Endothelial cell of umbilical vein (primary cell): ENCODE results near the gene ZSWIM4. TPM values are rescaled to one million over a fixed set of nuclear protein-coding genes. Genes with fewer than 3 reads are reported as not detected.

ENCODE experiments used
- BruUV-seq: library from RNA; stranded (reverse); fragments of 400-500 nt; replicated peaks from 2 replicates; lab custom pipeline; 2021; lab: Mats Ljungman, UMichigan
- CTCF ChIA-PET: fragments of 300-600, 350-600 bp; sonication (Branson Sonifier 250); formaldehyde crosslinking; loops from one replicate; lab custom pipeline; 2021; ENCODE audit warnings: antibody characterized with exemption, inconsistent platforms; lab: Charles Lee
- POLR2A ChIA-PET: fragments of 300-600, 350-600 bp; sonication (Branson Sonifier 250); formaldehyde crosslinking; loops from one replicate; lab custom pipeline; 2021; ENCODE audit warnings: antibody characterized with exemption, inconsistent platforms; lab: Charles Lee
- DNase-seq: peaks from one replicate; pipeline ENCODE4 v3.0.0-alpha.2; 2011; ENCODE audit warnings: low read depth, low spot score
- FAIRE-seq: peaks from 2 replicates; lab custom pipeline; 2011; peaks lifted over from hg19 to GRCh38; lab: Jason Lieb, UNC
- H2AFZ ChIP-seq: 2 replicates; pipeline ENCODE4 v1.6.0; 2012; ENCODE audit warnings: low read depth, low read length, control low read depth, inconsistent platforms
- H3K27ac ChIP-seq: 2 replicates; pipeline ENCODE4 v1.5.1; 2011; ENCODE audit warnings: low read depth, mild to moderate bottlenecking, control low read depth, low read length, moderate library complexity; ENCODE audit not compliant: insufficient read depth
- H3K27me3 ChIP-seq, 2 experiments: 2 replicates each; pipeline versions ENCODE4 v1.6.0 to v1.6.1; 2011; ENCODE audit warnings: low read length in 2 of 2, mixed read lengths in 1 of 2; ENCODE audit not compliant: control insufficient read depth in 2 of 2, insufficient read depth in 2 of 2
- H3K36me3 ChIP-seq, 2 experiments: 2 replicates in 1 of 2; 3 replicates in 1 of 2; pipeline ENCODE4 v1.5.1; 2011; ENCODE audit warnings: low read length in 2 of 2, mild to moderate bottlenecking in 1 of 2, moderate library complexity in 1 of 2; ENCODE audit not compliant: control insufficient read depth in 2 of 2, insufficient read depth in 2 of 2; ENCODE audit errors: extremely low read depth in 1 of 2
- H3K4me1 ChIP-seq: 3 replicates; pipeline ENCODE4 v1.5.1; 2011; ENCODE audit warnings: mild to moderate bottlenecking, low read length; ENCODE audit not compliant: control insufficient read depth, insufficient read depth; ENCODE audit errors: extremely low read depth
- H3K4me2 ChIP-seq: 2 replicates; pipeline ENCODE4 v1.6.1; 2011; ENCODE audit warnings: low read length, control low read depth, mixed read lengths; ENCODE audit not compliant: insufficient read depth
- H3K4me3 ChIP-seq, 3 experiments: fragments of 200-600 bp in 1 of 3; sonication (generic), shearing (Covaris generic) in 1 of 3; replicated peaks in 1 of 3; 2 replicates each; pipeline ENCODE4 v1.5.1; 2011 to 2016; ENCODE audit warnings: control low read depth in 3 of 3, low read length in 3 of 3, mild to moderate bottlenecking in 2 of 3, inconsistent platforms in 1 of 3, low read depth in 1 of 3, moderate library complexity in 1 of 3; ENCODE audit not compliant: insufficient read depth in 1 of 3
- H3K79me2 ChIP-seq: 2 replicates; pipeline ENCODE4 v1.6.0; 2012; ENCODE audit warnings: low read length, inconsistent platforms; ENCODE audit not compliant: control insufficient read depth, insufficient read depth
- H3K9ac ChIP-seq: replicated peaks from 2 replicates; pipeline ENCODE3; 2011; ENCODE audit warnings: low read length, control low read depth; ENCODE audit not compliant: insufficient read depth; ENCODE audit errors: extremely low read depth
- H3K9me1 ChIP-seq: replicated peaks from 3 replicates; pipeline ENCODE4 v1.6.0; 2011; ENCODE audit warnings: mild to moderate bottlenecking, low read length; ENCODE audit not compliant: control insufficient read depth, insufficient read depth; ENCODE audit errors: extremely low read depth
- H3K9me3 ChIP-seq: replicated peaks from 2 replicates; pipeline ENCODE4 v1.5.1; 2012; ENCODE audit warnings: low read length, inconsistent platforms; ENCODE audit not compliant: control insufficient read depth, insufficient read depth
- H4K20me1 ChIP-seq: replicated peaks from 2 replicates; pipeline ENCODE3; 2011; ENCODE audit warnings: mild to moderate bottlenecking, low read length; ENCODE audit not compliant: control insufficient read depth, insufficient read depth; ENCODE audit errors: extremely low read depth
- EZH2 ChIP-seq: IDR thresholded peaks from 2 replicates; pipeline ENCODE4 v1.6.1; 2012; ENCODE audit warnings: borderline replicate concordance, low read depth, mild to moderate bottlenecking, moderate library complexity, low read length, inconsistent platforms; ENCODE audit not compliant: severe bottlenecking
- FOS ChIP-seq: IDR thresholded peaks from 2 replicates; pipeline ENCODE4 v1.6.1; 2011; ENCODE audit warnings: mild to moderate bottlenecking, low read length, moderate library complexity, borderline replicate concordance; ENCODE audit not compliant: insufficient read depth
- GATA2 ChIP-seq: IDR thresholded peaks from 2 replicates; pipeline ENCODE4 v1.7.0; 2011; ENCODE audit warnings: low read depth, mild to moderate bottlenecking, moderate library complexity, mixed read lengths, low read length; ENCODE audit not compliant: insufficient read length, insufficient read depth
- JUN ChIP-seq: IDR thresholded peaks from 2 replicates; pipeline ENCODE4 v1.6.1; 2011; ENCODE audit warnings: borderline replicate concordance, low read depth; ENCODE audit not compliant: insufficient read length, insufficient read depth
- MYC ChIP-seq: IDR thresholded peaks from one replicate; pipeline ENCODE4 v1.6.1; 2011; ENCODE audit warnings: mild to moderate bottlenecking, low read depth, low read length
- POLR2A ChIP-seq: IDR thresholded peaks from 2 replicates; pipeline ENCODE4 v1.6.1; 2012; ENCODE audit warnings: low read depth, mild to moderate bottlenecking, control low read depth, low read length
- POLR2AphosphoS5 ChIP-seq: IDR thresholded peaks from 2 replicates; pipeline ENCODE4 v1.6.1; 2012; ENCODE audit warnings: low read depth, mild to moderate bottlenecking, control low read depth, low read length, moderate library complexity; ENCODE audit not compliant: insufficient read depth
- dilution Hi-C: fragments of 300-500 bp; cut with MboI; formaldehyde crosslinking; loops from one replicate; pipeline ENCODE4 v1.15.0; 2019; ENCODE audit warnings: low sequenced_read_pairs; ENCODE audit not compliant: extremely low pct_ligation_motif_present
- intact Hi-C: fragments of 100-400 bp; cut with micrococcal nuclease; formaldehyde crosslinking; loops from one replicate; pipeline ENCODE4 v1.10.0; 2022
- polyA plus RNA-seq, 4 experiments: library from polyadenylated mRNA; depleted of rRNA in 3 of 4; stranded (reverse) in 3 of 4; unstranded in 1 of 4; fragments of >200 nt; gene quantifications; 2 replicates each; pipeline versions ENCODE4 v1.2.1 to v1.2.3, GENCODE V29; 2011 to 2012; ENCODE audit warnings: missing spikeins in 1 of 4
- total RNA-seq: library from RNA; stranded (reverse); gene quantifications from 2 replicates; pipeline ENCODE4 v1.2.3, GENCODE V29; 2021
- TF ChIP-seq, protein P1 (sequence below), 2 donors: IDR thresholded peaks; 1 replicate in 1 of 2; 2 replicates in 1 of 2; pipeline ENCODE4 v1.5.1; 2011; ENCODE audit warnings: low read length in 2 of 2, mild to moderate bottlenecking in 2 of 2, moderate library complexity in 2 of 2, control low read depth in 1 of 2, inconsistent platforms in 1 of 2, low read depth in 1 of 2; ENCODE audit not compliant: insufficient read depth in 1 of 2; ENCODE audit errors: extremely low read depth in 1 of 2
- TF ChIP-seq, protein P2 (sequence below): IDR thresholded peaks from 2 replicates; pipeline ENCODE4 v1.6.1; 2011; ENCODE audit not compliant: insufficient read depth, insufficient read length

The ZSWIM4 gene
- total and polyA plus RNA-seq, 2 donors (not counting 3 experiments of a cell fraction or from before 2014, with no cell fraction given), result 12.7 to 26.6 TPM

DNA sequence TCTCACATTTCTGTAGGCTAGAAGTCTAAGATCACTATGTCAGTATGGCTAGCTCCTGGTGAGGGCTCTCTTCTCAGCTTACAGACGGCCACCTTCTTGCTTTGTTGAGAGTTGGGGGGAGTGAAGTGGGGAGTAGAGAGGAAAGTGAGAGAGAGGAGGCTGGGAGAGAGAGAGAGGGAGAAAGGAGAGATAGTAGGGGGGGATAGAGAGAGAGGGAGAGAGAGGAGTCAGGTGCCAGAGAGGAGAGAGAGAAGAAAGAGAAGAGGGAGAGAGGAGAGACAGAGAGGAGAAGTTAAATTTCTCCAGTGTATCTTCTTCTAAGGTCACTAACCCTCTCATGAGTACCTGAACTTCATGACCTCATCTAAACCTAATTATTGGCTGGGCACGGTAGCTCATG lies 28.7 kb downstream of the ZSWIM4 start:
- TF ChIP-seq, protein P1, sequence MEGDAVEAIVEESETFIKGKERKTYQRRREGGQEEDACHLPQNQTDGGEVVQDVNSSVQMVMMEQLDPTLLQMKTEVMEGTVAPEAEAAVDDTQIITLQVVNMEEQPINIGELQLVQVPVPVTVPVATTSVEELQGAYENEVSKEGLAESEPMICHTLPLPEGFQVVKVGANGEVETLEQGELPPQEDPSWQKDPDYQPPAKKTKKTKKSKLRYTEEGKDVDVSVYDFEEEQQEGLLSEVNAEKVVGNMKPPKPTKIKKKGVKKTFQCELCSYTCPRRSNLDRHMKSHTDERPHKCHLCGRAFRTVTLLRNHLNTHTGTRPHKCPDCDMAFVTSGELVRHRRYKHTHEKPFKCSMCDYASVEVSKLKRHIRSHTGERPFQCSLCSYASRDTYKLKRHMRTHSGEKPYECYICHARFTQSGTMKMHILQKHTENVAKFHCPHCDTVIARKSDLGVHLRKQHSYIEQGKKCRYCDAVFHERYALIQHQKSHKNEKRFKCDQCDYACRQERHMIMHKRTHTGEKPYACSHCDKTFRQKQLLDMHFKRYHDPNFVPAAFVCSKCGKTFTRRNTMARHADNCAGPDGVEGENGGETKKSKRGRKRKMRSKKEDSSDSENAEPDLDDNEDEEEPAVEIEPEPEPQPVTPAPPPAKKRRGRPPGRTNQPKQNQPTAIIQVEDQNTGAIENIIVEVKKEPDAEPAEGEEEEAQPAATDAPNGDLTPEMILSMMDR (IDR thresholded peaks at IDR 0.05; ENCODE audit: extremely low read depth in 1 of 2, insufficient read depth in 1 of 2, low read depth in 1 of 2, low read length in 2 of 2), result no peak
- no peak for TF ChIP-seq MYC
- TF ChIP-seq EZH2, result no peak
- TF ChIP-seq GATA2, result no peak
- no peak for TF ChIP-seq POLR2A
- TF ChIP-seq, protein P2, sequence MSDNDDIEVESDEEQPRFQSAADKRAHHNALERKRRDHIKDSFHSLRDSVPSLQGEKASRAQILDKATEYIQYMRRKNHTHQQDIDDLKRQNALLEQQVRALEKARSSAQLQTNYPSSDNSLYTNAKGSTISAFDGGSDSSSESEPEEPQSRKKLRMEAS, result no peak
- no peak for TF ChIP-seq JUN
- TF ChIP-seq POLR2AphosphoS5, result no peak
- no peak for TF ChIP-seq FOS
- intact Hi-C loops (no loop called here), dilution Hi-C loops (no loop called here)
- H3K4me1 ChIP-seq, result no peaks in the 10 kb centered on the region
- H3K9me1 ChIP-seq, result no peaks in the 10 kb centered on the region
- no peaks in the 10 kb centered on the region for H4K20me1 ChIP-seq
- ChIA-PET POLR2A (interaction anchor here (1.2 kb wide), 1 partner anchor 23 kb away, joined by 12 read pairs; no protein-coding TSS in a partner anchor), CTCF (interaction anchor here (0.6 to 1.4 kb wide), 2 partner anchors 10 to 38 kb away, joined by 3 to 8 read pairs; no protein-coding TSS in a partner anchor)
- H3K27me3 ChIP-seq, result no peaks in the 10 kb centered on the region
- DNase-seq, result no peak
- H3K36me3 ChIP-seq, result peaks cover 0 to 27% of the 10 kb centered on the region in 2 experiments
- H2AFZ ChIP-seq, result no peak overlapping the region
- H3K4me2 ChIP-seq, result no peak overlapping the region
- FAIRE-seq, result no peak
- H3K9me3 ChIP-seq, result no peaks in the 10 kb centered on the region
- H3K27ac ChIP-seq, result no peak overlapping the region
- no peaks in the 10 kb centered on the region for H3K79me2 ChIP-seq
- H3K9ac ChIP-seq, result no peak overlapping the region
- H3K4me3 ChIP-seq, result no peak overlapping the region
- no TSS peak for BruUV-seq
